ENCODE data around the gene VPS29.

DNA sequence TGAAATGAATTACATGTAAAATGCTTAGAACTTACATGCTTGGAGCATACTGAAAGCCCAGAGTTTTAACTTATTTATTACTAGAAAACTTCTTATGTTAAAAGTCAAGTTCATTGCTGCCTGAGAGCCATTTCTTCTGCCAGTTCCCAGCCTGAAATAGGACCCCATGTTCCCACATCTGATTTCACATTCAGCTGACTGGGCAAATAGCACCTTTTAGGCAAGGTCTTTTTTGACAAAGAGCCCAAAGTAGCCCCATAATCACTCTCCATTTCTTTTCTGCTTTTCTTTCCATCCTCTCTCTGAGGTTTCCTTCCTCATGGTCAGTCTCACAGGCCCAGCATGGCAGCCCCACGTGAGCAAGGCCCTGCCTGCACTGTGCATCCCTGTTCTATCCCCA is 50.6 kb downstream of the VPS29 start:
- no peak for TF ChIP-seq CTCF (IDR thresholded peaks at IDR 0.05; ENCODE audit: borderline replicate concordance, extremely low read depth, low read length, poor library complexity, severe bottlenecking)
- no peak for TF ChIP-seq EZH2 (IDR thresholded peaks at IDR 0.05; ENCODE audit: borderline replicate concordance, low read depth, low read length, severe bottlenecking)

Data from DND-41 (cell line).